ENCODE results near the gene CHKA.

- TF ChIP-seq POLR2A (IDR thresholded peaks at IDR 0.05; ENCODE audit: low read depth, low read length) = no peak
- TF ChIP-seq RCOR1 (IDR thresholded peaks at IDR 0.05; ENCODE audit: insufficient replicate concordance, low read length) = no peak
These were observed 39.0 kb upstream of the CHKA start for GRCh38 chr11:68160100-68160695.

All from IMR-90 (cell line).